Gastrocnemius medialis (tissue), 4 donors: ENCODE data around the gene COX11.

ENCODE experiments used
- CTCF ChIP-seq, 5 experiments: fragments of 450-650 bp in 3 of 5; fragments of 200-600 bp in 2 of 5; sonication (generic) in 2 of 5; IDR thresholded peaks in 4 of 5; conservative IDR thresholded peaks in 1 of 5; 1 replicate in 4 of 5; 2 replicates in 1 of 5; pipeline ENCODE4 v1.5.1; 2016 to 2019; ENCODE audit warnings: antibody characterized with exemption in 5 of 5, mild to moderate bottlenecking in 3 of 5, moderate library complexity in 3 of 5
- POLR2A ChIP-seq, 2 donors: fragments of 450-650 bp; IDR thresholded peaks; one replicate each; pipeline ENCODE4 v1.6.1; 2017; ENCODE audit warnings: antibody characterized with exemption in 2 of 2, mild to moderate bottlenecking in 2 of 2, moderate library complexity in 2 of 2

DNA sequence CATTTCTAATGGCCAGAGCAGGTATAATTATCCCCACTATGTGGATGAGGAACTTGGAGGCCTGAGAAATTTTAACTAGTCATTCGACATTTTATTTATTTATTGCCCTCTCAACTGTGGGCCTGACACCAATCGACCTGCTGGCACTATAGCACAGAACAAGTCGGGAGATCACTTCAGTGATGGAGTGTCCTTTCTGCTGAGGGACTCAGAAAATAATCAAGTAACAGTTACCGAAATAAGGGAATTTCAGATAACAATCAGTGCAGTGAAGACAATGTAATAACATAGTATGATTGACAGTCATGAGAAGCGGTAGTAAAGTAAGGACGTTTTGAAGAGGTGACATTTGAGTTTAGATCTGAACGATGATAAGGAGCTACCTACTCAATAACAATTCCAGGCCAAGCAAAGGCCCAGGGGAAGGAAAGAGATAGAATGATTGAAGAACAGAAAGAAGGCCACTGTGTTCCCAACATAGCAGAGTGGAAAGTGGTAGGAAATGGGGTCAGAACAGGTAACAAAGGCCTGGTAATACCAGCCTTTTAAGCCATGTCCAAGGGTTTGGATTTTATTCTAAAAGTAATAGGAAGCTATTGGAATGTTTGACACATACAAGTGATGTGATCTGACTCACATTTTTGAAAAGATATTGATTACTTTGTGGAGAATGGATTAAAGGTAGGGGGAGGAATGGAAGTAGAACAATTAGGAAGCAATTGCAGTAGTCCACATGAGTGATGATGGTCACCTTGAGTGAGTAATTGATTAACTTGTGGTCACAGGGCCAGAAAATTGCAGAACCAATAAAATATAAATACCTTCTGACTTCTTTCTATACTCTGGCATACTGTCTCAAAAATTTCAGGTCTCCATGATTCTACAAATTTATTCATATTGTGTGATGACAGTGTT is 1.5 kb upstream of the COX11 start:
- TF ChIP-seq CTCF (IDR thresholded peaks at IDR 0.05 in 4 of 5, conservative IDR thresholded peaks at IDR 0.05 in 1 of 5) = no peak
- TF ChIP-seq POLR2A (IDR thresholded peaks at IDR 0.05) = no peak
